GM18511 (cell line): ENCODE data around the gene ZNF783.
"Not testable (repeated sequence)": the region's sequence is repeated elsewhere in the genome, so short reads cannot be mapped to it uniquely, and the experiment has no call there.

Source experiments
- ATAC-seq: cut with Tn5 transposase; IDR thresholded peaks from one replicate; pipeline ENCODE4 v1.9.1; 2021; ENCODE audit warnings: mild to moderate bottlenecking, moderate library complexity; ENCODE audit not compliant: unreplicated experiment

Gene ZNF783

GRCh38 chr7:149297034-149297755 lies 35.2 kb downstream of the ZNF783 start:
- ATAC-seq, result no peak

GRCh38 chr7:149300620-149301285 lies 38.8 kb downstream of the ZNF783 start:
- no peak for ATAC-seq

- no peak for ATAC-seq
Measured at GRCh38 chr7:149302222-149302621, 40.2 kb downstream of the ZNF783 start.

GRCh38 chr7:149302865-149303264 lies 40.9 kb downstream of the ZNF783 start:
- ATAC-seq, result no peak

- no peak for ATAC-seq
Measured at GRCh38 chr7:149304006-149304405, 42.0 kb downstream of the ZNF783 start.

GRCh38 chr7:149306854-149307253 lies 44.9 kb downstream of the ZNF783 start:
- ATAC-seq, result no peak

- ATAC-seq, result no peak
Measured at GRCh38 chr7:149307775-149308501, 45.9 kb downstream of the ZNF783 start.

GRCh38 chr7:149310113-149310836 lies 48.3 kb downstream of the ZNF783 start:
- peak; percentile 66 for ATAC-seq

GRCh38 chr7:149310990-149311573 lies 49.1 kb downstream of the ZNF783 start:
- ATAC-seq, result no peak

- ATAC-seq, result no peak
Measured at GRCh38 chr7:149313981-149314380, 52.0 kb downstream of the ZNF783 start.

GRCh38 chr7:149316606-149317005 lies 54.6 kb downstream of the ZNF783 start:
- ATAC-seq, result no peak

- ATAC-seq, result no peak
Measured at GRCh38 chr7:149317496-149317895, 55.5 kb downstream of the ZNF783 start.

GRCh38 chr7:149317986-149318672 lies 56.1 kb downstream of the ZNF783 start:
- ATAC-seq, result no peak

- no peak for ATAC-seq
Measured at GRCh38 chr7:149319376-149319775, 57.4 kb downstream of the ZNF783 start.

- ATAC-seq, result no peak
Measured at GRCh38 chr7:149320313-149321124, 58.5 kb downstream of the ZNF783 start.

- not testable (repeated sequence) for ATAC-seq
Measured at GRCh38 chr7:149321125-149321905, 59.3 kb downstream of the ZNF783 start.

GRCh38 chr7:149321978-149322541 lies 60.1 kb downstream of the ZNF783 start:
- no peak for ATAC-seq

GRCh38 chr7:149322737-149323136 lies 60.7 kb downstream of the ZNF783 start:
- ATAC-seq, result no peak
